Activated naive CD4-positive, alpha-beta T cell (primary cell): ENCODE data around the gene GTF2IRD1.
"Not testable (repeated sequence)": the region's sequence is repeated elsewhere in the genome, so short reads cannot be mapped to it uniquely, and the experiment has no call there.

Experiments used
- DNase-seq, 4 experiments: peaks; one replicate each; lab custom pipeline; 2025; lab: John Stamatoyannopoulos, UW

GTF2IRD1 gene, protein sequence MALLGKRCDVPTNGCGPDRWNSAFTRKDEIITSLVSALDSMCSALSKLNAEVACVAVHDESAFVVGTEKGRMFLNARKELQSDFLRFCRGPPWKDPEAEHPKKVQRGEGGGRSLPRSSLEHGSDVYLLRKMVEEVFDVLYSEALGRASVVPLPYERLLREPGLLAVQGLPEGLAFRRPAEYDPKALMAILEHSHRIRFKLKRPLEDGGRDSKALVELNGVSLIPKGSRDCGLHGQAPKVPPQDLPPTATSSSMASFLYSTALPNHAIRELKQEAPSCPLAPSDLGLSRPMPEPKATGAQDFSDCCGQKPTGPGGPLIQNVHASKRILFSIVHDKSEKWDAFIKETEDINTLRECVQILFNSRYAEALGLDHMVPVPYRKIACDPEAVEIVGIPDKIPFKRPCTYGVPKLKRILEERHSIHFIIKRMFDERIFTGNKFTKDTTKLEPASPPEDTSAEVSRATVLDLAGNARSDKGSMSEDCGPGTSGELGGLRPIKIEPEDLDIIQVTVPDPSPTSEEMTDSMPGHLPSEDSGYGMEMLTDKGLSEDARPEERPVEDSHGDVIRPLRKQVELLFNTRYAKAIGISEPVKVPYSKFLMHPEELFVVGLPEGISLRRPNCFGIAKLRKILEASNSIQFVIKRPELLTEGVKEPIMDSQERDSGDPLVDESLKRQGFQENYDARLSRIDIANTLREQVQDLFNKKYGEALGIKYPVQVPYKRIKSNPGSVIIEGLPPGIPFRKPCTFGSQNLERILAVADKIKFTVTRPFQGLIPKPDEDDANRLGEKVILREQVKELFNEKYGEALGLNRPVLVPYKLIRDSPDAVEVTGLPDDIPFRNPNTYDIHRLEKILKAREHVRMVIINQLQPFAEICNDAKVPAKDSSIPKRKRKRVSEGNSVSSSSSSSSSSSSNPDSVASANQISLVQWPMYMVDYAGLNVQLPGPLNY

DNA sequence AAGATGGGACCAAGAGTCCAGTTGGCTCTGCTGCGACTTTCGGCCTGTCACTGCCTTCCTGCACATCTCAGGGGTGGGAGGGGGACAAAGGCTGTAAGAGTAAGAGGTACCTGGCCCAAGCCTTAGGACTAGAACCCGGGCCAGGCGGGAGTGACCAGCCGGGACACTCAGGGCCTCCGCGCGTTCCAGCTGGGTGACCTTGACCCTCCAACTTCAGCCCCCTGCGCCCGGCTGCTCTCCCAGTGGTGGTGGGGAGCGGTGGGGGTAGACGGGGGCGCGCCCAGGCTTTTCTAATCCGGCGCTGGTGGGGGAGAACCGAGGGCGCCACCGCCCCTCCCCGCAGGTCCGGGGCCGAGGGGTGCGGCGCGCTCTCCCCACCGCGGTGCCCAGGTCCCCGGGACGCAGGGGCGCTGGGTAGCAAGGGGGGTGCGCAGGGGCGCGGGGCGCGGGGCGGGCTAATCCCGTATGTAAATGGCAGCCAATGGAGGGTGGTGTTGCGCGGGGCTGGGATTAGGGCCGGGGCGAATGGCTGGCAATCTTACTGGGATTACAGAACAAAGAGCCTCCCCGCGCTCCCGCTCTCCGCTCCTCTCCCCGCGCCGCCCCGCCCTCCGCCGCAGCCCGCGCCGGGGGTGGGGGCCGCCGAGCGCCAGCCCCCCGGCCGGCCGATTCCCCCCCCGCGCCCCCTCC, at the start of gene GTF2IRD1:
Gene GTF2IRD1 (plus strand): TSS at position 585 of the 690 bp plus-strand sequence. CDS start 54,175 bp downstream, outside the sequence.
- DNase-seq, result peak in 3 of 4 experiments; percentile 14 to 57 (median 33)

DNA sequence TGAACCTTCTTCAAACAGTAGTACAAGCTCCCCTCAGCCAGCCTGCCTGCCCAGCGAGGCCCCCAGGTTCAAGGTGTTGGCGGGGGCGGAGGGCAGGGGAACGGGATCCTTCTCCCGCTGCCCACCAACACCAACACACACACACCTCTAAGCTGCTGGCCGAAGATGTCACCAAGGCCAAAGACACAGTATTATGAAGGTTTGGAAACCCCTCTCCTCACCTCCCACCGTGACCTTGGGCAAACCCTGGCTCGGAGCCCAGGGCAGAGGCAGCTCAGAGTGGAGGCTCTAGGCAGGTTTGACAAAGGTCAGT, 49.4 kb upstream of the GTF2IRD1 start:
- DNase-seq, result no peak

DNA sequence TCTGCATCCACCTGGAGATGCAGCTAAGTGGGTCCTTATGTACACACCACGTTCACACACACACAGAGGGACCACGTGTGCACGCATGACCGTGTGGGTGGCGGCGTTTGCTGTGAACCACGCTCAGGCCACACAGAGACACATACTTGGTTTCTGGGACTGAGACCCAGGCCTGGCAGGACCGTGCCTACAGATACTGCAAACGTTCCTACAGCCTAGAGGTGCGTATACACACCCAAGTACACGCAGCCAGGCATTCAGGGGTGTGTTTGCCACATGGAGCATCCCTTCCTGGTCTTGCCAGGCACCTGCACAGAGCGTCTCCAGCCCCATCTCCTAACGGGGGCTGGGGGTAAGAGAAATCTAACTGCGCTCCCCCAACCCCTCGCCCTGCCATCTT, 49.0 kb upstream of the GTF2IRD1 start:
- no peak for DNase-seq

DNA sequence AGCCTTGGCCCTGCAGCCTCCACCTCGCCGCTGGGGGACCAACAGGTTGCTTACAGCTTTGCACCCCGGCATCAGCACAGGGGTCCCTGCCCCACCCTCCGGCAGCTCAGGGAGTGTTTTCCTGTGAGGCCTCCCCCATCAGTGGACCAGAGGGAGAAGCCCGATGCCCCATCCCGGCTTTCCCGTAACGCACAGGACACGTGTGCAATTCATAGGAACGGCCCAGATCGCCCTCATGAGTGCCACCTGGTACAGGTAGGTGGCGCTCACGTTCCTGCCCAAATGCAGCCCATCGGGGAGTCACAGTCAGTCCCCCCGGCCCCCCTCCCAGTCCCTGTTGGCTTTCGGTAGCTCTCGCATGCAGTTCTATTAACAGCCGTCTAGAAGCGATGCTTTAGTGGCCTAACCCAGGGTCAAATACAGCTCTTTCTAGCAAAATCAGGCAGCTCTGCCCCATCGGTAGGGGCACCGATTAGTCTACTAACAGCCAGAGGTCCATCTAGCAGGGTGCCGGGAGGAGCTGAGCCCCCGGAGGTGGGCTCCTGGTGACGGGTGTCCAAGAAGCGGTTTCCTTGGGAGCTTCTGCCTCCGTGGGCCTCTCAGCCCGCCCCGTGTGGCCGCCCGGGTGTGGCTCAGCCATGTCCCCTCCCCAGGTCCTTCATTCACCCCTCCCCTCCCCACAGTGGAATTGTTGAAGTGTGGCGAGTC, 48.4 kb upstream of the GTF2IRD1 start:
- DNase-seq, result no peak

DNA sequence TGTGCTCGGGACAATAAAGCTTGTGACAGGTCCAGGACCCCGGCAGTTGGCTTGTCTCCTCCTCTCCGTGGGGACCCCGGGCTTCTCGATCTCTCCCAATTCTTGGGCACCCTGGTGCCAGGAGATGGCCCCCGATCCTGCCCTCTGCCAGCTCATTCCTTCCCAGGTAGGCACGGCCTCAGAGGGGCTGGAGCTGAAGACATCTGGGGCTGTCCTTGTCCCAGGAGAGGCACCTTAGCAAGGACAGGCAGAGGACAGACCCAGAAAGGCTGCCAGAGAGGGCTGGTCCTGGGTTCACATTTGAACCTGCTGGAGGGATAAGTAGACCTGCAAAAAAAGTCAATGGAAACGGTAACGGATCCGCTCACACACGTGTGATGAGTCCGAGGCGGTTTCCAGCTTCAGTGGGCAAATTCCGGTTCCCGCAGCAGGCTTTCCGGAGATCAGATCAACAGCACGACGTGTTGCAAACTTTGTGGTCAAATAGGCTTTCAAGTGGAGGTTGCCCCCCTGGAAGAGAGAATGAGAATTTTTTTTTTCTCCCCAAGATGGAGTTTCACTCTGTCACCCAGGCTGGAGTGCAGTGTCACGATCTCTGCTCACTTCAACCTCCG, 47.7 kb upstream of the GTF2IRD1 start:
- DNase-seq, result no peak

DNA sequence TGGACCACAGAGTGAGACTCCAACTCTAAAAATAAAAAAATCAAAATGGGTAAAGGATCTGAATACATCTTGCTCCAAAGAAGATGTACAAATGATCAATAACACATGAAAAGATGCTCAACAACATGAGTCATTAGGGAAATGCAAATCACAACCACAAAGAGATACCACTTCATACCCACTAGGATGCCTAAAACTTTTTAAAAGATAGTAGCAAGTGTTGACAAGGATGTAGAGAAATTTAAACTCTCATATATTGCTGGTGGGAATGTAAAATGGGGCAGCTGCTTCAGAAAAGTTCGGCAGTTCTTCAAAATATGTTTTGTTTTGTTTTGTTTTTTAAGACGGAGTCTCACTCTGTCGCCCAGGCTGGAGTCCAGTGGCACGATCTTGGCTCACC, 45.7 kb upstream of the GTF2IRD1 start:
- no peak for DNase-seq

DNA sequence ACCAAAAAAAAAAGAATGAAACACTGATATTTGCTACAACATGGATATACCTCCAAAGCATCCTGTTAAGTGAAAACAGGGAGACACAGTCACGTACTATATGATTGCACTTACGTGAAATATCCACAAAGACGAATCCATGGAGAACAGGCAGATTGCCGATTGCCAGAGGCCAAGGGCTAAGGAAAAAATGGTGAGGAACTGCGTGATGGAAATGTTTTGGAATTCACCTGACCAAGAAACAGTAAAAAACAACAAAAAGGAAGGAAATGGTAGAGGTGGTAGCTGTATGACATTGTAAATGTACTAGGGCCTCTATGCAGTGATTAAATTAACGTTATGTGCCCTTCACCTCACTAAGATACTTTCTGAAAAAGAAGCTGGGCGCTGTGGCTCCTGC, 44.1 kb upstream of the GTF2IRD1 start:
- no peak for DNase-seq

DNA sequence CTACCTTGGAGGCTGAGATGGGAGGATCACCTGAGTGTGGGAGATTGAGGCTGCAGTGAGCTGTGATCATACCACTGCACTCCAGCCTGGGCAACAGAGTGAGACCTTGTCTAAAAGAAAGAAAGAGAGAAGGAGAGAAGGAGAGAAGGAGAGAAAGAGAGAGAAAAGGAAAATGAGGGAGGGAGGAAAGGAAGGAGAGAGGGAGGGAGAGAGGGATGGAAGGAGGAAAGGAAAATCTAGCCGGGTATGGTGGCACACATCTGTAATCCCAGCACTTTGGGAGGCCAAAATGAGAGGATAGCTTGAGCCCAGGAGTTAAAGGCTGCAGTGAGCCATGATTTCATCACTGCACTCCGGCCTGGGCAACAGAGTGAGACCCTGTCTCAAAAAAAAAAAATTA, 42.9 kb upstream of the GTF2IRD1 start:
- DNase-seq, result no peak

DNA sequence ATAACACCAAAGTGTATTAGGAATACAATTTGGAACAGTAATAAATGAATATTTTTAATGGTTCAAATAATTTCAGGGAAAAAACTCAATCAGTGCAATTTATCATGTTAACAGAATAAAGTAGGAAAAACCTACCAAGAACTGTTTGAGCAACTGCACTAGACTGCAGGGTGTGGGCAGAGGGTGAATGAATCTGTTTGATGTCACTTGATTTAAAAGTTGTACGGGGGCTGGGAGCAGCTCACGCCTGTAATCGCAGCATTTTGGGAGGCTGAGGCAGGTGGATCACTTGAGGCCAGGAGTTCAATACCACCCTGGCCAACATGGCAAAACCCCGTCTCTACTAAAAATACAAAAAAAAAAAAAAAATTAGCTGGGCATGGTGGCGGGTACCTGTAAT, 42.1 kb upstream of the GTF2IRD1 start:
- not testable (repeated sequence) for DNase-seq

DNA sequence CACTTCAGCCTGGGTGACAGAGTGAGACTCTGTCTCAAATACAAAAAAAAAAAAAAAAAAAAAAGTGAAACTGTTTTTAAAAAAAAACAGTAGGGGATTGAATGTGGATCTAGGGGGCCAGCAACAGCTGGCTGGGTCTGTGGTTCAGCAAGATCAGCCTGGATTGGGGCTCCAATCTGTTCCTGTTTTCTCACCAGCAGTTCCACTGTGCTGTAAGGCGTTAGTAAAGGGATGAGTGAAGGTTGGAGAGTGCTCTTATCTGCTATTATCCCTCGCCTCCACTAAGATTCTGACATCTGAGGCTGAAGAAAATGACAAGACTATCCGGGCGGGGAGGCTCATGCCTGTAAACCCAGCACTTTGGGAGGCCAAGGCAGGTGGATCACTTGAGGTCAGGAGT, 41.6 kb upstream of the GTF2IRD1 start:
- DNase-seq, result no peak

DNA sequence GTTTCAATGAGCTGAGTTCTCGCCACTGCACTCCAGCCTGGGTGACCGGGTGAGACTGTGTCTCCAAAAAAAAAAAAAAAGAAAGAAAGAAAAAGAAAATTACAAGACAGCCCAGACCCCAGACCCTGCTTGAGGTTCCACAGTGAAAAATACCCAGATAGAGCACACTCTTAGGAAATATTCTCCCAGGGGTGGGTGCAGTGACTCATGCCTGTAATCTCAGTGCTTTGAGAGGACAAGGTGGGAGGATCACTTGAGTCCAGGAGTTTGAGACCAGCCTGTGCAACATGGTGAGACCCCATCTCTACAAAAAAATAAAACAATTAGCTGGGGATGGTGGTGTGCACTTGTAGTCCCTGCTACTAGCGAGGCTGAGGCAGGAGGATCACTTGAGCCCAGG, 41.1 kb upstream of the GTF2IRD1 start:
- no peak for DNase-seq

DNA sequence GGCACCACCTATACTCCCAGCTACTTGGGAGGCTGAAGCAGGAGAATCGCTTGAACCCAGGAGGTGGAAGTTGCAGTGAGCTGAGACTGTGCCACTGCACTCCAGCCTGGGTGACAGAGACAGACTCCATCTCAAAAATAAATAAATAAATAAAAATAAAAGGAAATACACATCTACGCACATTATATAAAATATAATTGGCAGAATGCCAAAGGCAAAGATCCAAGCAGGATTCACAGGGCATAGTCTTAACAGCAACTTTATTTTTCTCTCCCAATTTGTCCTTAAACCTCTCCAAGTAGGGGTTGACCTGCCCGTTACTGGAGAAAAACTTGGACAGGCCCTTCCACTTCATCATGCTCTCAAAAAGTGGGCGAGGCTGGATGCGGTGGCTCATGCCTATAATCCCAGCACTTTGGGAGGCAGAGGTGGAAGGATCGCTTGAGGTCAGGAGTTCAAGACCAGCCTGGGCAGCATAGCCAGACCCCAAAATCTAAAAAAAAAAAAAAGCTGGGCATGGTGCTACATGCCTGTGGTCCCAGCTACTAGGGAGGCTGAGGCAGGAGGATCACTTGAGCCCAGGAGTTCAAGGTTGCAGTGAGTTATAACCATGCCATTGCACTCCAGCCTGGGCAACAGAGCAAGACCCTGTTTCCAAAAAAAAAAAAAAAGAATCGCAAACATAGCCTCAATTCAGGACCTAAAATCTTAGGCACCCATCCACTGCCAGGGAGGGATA, 38.9 kb upstream of the GTF2IRD1 start:
- DNase-seq, result not testable (repeated sequence)

DNA sequence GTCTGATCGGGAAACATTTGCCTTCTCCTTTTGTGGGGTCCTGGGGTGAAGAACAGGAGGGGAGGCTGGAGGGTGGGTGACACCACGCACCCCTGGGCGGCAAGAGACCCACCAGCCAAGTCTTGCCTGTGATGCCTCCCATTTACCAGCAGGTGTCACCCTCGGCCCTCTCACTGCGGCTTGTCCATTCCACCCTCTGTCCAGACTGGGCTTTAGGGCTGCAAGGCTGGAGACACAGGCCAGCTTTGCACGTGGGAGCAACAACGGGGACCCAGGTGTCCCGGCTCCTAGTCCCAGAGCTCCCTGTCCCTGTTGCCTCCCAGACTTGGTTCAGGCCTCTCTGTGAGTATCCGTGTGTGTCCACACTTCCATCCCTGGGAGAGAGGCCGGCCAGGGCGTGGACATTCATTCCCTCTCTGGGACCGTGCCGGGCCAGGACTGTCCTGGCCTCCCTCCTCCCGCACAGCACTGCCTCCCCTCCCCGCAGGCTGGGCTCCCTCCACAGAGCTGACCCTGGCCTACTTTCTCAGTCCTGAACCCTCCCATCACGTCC, 36.2 kb upstream of the GTF2IRD1 start:
- peak; percentile 14 to 44 (median 23) for DNase-seq

DNA sequence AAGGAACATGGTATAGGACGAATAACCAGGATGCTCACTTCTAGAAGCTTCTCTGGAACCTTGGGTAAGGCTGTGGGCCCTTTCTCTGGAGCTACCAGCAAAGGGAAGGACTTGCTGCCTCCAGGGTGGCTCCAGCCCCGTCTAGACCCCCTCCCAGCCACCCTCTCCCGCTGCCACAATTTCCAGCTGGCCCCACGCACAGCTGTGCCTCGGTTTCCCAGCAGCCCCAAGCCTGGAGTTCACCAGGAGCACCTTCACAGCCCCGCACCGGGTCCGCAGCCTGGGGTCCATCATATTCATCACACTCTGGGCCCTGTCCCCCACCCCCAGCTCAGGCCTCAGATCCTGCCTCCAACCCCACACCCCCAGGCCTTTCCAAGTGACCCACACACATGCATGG, 35.6 kb upstream of the GTF2IRD1 start:
- no peak for DNase-seq

DNA sequence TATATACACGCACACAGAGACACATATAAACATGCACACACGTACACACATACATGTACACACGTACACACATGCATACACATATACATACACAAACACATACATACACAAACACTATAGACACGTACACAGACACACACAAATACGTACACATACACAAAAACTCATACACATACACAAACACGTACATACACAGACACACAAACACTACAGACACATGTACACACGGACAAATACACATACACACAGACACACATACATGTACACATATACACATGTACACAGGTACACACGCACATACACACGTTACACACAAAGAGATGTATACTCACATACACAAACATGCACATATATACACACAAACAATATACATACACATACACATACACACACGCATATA, 35.2 kb upstream of the GTF2IRD1 start:
- no peak for DNase-seq

DNA sequence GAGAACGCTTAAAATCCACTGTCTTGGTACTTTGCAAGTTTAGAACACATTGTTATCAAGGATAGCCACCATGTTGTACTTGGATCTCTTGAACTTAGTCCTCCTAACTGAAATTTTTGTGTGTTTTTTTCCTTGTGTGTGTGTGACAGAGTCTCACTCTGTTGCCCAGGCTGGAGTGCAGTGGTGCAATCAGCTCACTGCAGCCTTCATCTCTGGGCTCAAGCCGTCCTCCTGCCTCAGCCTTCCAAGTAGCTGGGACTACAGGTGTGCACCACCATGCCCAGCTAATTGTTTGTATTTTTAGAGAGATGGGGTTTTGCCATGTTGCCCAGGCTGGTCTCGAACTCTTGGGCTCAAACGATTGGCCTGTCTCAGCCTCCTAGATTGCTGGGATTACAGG, 34.5 kb upstream of the GTF2IRD1 start:
- DNase-seq, result not testable (repeated sequence)

DNA sequence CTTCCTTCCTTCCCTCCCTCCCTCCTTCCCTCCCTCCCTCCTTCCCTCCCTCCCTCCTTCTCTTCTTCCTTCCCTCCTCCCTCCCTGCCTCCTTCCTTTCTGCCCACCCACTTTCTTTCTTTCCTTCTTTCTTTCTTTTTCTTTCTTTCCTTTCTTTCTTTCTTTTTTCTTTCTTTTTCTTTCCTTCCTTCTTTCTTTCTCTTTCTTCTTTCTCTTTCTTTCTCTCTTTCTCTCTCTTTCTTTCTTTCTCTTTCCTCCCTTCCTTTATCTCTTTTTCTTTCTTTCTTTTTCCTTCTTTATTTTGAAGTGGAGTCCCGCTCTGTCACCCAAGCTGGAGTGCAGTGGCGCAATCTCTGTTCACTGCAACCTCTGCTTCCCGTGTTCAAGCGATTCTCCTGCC, 33.7 kb upstream of the GTF2IRD1 start:
- no peak for DNase-seq

DNA sequence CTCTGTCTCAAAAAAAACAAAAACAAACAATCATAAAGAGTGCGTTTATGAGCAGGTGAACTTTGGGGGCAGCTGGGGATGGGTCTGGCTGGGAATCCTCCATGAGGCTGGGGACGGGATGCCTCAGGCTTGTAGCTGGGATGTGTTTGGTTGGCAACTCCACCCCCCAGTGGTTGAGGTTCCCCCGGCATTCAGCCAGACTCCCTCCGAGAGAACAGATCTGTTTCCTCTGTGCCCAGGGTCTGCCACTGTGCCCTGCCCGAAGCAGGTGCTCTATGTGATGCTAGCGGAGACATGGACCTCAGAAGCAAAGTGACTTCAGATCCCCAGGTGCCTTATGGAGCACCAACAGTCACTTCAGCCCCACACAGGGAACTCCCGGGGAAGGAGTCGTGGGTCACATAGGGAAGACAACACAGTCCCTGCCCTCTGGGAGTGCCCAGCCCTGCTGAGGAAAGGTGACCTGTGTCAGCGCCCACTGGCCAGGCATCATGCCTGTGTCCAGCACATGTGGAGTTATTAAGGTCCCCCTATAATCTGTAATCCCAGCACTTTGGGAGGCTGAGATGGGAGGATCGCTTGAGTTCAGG, 29.3 kb upstream of the GTF2IRD1 start:
- no peak for DNase-seq

DNA sequence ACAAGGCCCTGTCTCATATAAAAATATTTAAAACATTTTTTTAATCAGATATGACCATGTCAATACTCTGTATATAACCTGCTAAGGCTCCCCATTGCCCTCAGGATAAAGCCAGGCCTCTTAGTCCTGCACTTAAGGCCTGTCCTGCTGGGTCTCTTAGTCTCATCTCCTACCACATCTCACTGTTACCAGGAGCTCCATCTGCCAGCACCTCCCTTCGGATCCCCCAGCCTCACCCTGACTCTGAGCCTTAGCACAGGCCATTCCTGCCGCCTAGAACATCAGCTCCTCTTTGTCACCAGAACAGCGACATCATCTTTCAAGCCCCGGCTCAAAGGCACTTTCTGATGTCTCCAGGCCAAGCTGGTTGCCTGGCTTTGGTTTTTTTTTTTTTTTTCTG, 25.7 kb upstream of the GTF2IRD1 start:
- no peak for DNase-seq

DNA sequence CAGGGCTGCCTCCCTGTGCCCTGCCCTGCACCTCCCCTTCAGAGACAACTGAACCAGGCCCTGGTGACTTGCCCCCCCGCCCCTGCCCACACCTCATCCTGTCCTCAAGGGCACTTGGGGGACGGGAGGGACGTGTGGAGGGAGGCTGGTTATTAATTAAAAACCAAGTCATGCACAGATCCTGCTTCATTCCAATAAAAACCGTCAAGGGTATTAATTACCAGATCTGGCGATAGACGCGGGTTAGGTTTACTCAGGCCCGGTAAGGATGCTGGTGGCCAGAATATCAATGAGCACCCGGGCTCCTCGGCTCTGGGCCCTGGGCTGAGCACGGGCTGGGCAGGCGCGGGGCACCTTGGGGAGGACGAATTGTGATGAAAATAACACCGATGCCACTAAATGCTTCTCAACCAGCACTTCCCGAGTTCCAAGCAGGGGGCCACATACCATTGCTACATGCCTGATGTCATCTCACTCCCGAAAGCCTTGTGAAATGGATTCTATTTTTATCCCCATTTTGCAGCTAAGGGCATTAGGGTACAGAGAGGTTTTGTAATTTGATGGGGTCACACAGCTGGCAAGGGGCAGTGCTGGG, 24.5 kb upstream of the GTF2IRD1 start:
- no peak for DNase-seq
